HG02852 (cell line): ENCODE data around the gene OR5AP2.
A peak's percentile ranks its signal among the peaks of the same experiment; 100 is the strongest.
"Not testable (repeated sequence)": the region's sequence is repeated elsewhere in the genome, so short reads cannot be mapped to it uniquely, and the experiment has no call there.

ENCODE experiments used
- ATAC-seq: cut with Tn5 transposase; IDR thresholded peaks from one replicate; pipeline ENCODE4 v1.9.1; 2021; ENCODE audit warnings: mild to moderate bottlenecking, moderate library complexity; ENCODE audit not compliant: unreplicated experiment

Gene OR5AP2

DNA sequence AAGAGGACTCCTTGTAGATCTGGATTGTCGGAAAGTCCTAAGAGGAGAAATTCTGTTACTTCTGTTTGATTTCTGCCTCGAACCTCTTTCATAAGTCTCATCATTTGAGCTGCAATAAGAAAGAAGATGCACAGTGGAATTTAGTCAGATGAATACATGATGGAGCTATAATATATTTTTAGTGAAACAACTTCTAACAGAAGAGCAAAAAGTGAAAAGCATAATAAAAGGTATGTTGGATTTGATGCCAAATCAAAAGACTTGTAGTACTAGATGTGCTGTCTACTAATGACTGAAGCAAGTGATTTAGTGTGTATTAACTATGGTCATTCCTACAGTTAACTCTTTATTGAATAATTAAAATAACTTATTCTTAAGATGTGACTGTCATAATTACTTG, at the start of gene OR5AP2:
TSS of gene OR5AP2 (minus strand) at position 101 of the 400 bp plus-strand sequence. CDS start at position 101, 0 bp downstream.
- no peak for ATAC-seq

- not testable (repeated sequence) for ATAC-seq
These were observed 48.9 kb upstream of the OR5AP2 start for GRCh38 chr11:56691179-56691578.

GRCh38 chr11:56688554-56689100, 46.4 kb upstream of the OR5AP2 start:
- no peak for ATAC-seq

GRCh38 chr11:56670984-56671383, 28.7 kb upstream of the OR5AP2 start:
- ATAC-seq: no peak

DNA sequence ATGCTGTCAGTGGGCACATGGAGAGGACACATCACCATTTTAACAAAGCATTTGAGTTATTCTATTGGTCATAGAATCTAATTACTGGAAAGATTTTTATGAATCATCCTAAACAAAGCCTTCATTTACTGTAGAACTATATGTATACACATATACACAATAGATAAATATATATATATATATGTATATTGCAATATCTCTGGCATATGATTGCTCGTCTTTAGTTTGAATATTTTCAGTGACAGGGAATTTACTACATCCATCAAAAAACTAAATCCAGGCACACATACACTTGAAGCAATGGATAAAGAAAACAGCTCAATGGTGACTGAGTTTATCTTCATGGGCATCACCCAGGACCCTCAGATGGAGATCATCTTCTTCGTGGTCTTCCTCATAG, 21.1 kb upstream of the OR5AP2 start, which contains the start of gene OR5AR1:
TSS of gene OR5AR1 (plus strand) at position 301 of the 400 bp plus-strand sequence. CDS start at position 301, 0 bp downstream.
- no peak for ATAC-seq

DNA sequence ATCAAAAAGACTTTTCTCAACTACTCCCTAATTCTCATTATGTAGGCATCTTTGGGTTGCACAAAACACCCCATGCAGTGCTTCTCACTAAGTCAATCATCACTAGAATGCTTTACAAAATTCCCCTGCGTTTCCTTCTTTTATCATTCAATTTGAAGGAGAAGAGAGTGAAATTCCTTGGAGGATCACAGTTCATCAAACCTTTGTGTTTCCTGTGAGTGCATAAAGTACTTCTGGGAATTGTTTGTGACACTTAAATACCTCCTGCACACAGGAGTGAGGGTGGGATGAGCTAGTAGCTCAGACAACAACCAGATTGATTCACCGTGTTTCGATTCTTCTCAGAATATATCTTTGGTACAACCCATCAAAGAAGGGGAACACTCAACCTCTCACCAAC, 17.5 kb upstream of the OR5AP2 start:
- ATAC-seq: no peak

DNA sequence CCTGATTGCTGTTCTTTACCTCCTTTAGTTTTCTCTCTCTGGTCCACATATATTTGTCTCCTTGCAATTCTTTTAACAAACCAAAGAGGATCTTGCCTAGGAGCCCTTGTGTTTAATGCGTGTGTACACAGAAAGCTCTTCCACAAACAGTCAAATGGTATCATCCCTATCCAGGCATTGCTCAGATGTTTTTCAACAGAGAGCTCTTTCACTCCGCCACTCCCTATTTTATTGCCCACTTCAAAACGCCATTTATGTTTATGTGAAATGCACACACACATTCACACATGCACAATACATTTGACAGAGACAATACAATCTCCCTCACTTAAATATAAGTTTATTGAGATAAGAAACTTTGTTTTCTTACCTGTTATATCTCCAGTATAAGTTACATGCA, 4.7 kb downstream of the OR5AP2 start:
- ATAC-seq: no peak

DNA sequence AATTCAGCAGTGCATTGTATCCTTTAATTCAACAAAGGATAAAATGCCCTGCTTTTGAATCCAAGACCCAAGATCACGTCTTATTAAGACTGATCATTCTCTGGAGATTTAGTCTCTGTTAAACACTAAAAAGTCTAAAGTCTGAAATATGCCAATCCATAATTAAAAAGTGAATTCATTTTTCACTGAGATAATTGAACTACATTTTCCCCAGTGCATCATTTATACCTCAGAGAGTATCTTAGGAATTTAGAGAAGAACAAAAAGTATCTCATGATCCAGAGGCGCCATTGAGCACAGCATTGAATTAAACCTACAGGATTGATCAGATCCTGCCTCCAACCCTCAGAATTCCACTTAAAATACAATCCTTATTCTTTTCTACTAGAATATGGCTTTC, 5.4 kb downstream of the OR5AP2 start:
- no peak for ATAC-seq

GRCh38 chr11:56632329-56632728, 9.9 kb downstream of the OR5AP2 start:
- ATAC-seq: no peak

DNA sequence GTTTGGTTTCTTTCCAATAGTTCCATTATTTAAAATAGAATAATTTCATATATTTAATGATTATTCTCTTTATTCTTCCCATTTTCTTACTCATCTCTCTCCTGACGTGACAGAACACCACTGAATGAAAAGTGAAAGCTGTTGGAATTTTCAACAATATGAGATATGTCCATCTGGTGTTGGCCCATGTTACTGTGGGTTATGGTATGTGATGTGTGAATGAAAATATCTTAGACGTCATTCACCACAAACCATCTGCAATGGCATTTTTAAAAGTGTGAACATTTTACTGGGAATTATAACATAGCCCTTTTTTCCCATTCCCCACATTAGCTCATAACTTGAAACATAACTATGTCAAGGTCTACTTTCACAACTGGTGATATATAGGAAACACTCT, 16.3 kb downstream of the OR5AP2 start:
- no peak for ATAC-seq

- ATAC-seq: peak; percentile 85
These were observed 17.6 kb downstream of the OR5AP2 start for GRCh38 chr11:56624661-56625110.

DNA sequence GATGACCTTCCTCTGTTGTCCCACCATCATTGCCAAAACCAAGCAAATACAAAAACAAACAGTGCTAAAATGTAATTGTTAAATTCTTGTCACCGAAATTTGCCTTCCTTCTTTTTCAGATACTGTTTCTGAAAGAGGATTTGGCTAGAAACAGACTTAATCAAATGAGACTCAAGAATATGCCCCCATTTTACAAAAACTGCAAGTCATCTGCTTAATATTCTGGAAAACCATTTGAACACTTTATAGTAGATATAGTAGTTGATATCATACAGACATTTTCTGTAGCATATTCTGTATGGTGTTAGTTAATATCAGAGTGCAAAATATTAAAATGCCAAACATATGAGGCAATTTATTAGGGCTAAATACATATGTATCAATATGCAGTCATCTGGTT, 31.1 kb downstream of the OR5AP2 start:
- no peak for ATAC-seq

GRCh38 chr11:56592088-56592717, 50.0 kb downstream of the OR5AP2 start:
- not testable (repeated sequence) for ATAC-seq
